Caco-2 (cell line): Measurements from ENCODE around the gene CROT. TPM values are rescaled to one million over a fixed set of nuclear protein-coding genes. Genes with fewer than 3 reads are reported as not detected.

Source experiments
- BruUV-seq: library from RNA; stranded (reverse); fragments of 400-500 nt; replicated peaks from 2 replicates; lab custom pipeline; 2021; lab: Mats Ljungman, UMichigan
- CTCF ChIA-PET: fragments of 300-600 bp; sonication (Branson Sonifier 250); formaldehyde crosslinking; loops from one replicate; lab custom pipeline; 2022; ENCODE audit warnings: antibody characterized with exemption; lab: Charles Lee
- POLR2A ChIA-PET: fragments of 300-600 bp; sonication (Branson Sonifier 250); formaldehyde crosslinking; loops from one replicate; lab custom pipeline; 2022; ENCODE audit warnings: antibody characterized with exemption; lab: Charles Lee
- DNase-seq, 2 experiments: peaks; one replicate each; pipeline versions ENCODE4 v3.0.0 to v3.0.0-alpha.2; 2020 to 2022
- H3K27me3 ChIP-seq: replicated peaks from 2 replicates; pipeline ENCODE4 v1.6.0; 2011; ENCODE audit warnings: low read length; ENCODE audit not compliant: control insufficient read depth, insufficient read depth
- H3K36me3 ChIP-seq: 2 replicates; pipeline ENCODE4 v1.5.1; 2011; ENCODE audit warnings: low read length; ENCODE audit not compliant: control insufficient read depth, insufficient read depth
- H3K4me1 ChIP-seq: fragments of 250-450 bp; sonication (Bioruptor Pico); 2 replicates; pipeline ENCODE4 v1.5.1; 2020; ENCODE audit warnings: mild to moderate bottlenecking
- H3K4me3 ChIP-seq: 2 replicates; pipeline ENCODE4 v1.5.1; 2011; ENCODE audit warnings: low read depth, mild to moderate bottlenecking, control low read depth, low read length
- H3K9me3 ChIP-seq: fragments of 250-450 bp; sonication (Bioruptor Pico); 2 replicates; pipeline ENCODE4 v1.5.1; 2020; ENCODE audit warnings: mild to moderate bottlenecking, moderate library complexity
- H3K27ac Mint-ChIP-seq: one replicate; pipeline ENCODE4 v1.8.0; 2022; ENCODE audit warnings: mixed read lengths; ENCODE audit not compliant: unreplicated experiment
- H3K27me3 Mint-ChIP-seq: one replicate; pipeline ENCODE4 v1.8.0; 2022; ENCODE audit warnings: mixed read lengths; ENCODE audit not compliant: insufficient read depth, unreplicated experiment
- H3K36me3 Mint-ChIP-seq: one replicate; pipeline ENCODE4 v1.8.0; 2022; ENCODE audit warnings: mild to moderate bottlenecking, mixed read lengths; ENCODE audit not compliant: insufficient read depth, unreplicated experiment
- H3K4me1 Mint-ChIP-seq: one replicate; pipeline ENCODE4 v1.8.0; 2022; ENCODE audit warnings: low read depth, mixed read lengths; ENCODE audit not compliant: unreplicated experiment
- H3K4me3 Mint-ChIP-seq: one replicate; pipeline ENCODE4 v1.8.0; 2022; ENCODE audit warnings: mild to moderate bottlenecking, moderate library complexity, mixed read lengths; ENCODE audit not compliant: unreplicated experiment
- H3K9me3 Mint-ChIP-seq: one replicate; pipeline ENCODE4 v1.8.0; 2022; ENCODE audit warnings: mixed read lengths; ENCODE audit not compliant: unreplicated experiment
- intact Hi-C: fragments of 100-400 bp; cut with micrococcal nuclease; formaldehyde crosslinking; loops from one replicate; pipeline ENCODE4 v1.10.0; 2022; ENCODE audit not compliant: unreplicated experiment
- total RNA-seq: library from RNA; stranded (reverse); gene quantifications from 2 replicates; pipeline ENCODE4 v1.2.3, GENCODE V29; 2022
- TF ChIP-seq, protein P1 (sequence below), 2 experiments: fragments of 200-600 bp in 1 of 2; IDR thresholded peaks; 1 replicate in 1 of 2; 2 replicates in 1 of 2; pipeline versions ENCODE4 v1.5.1 to v1.8.0; 2011 to 2022; ENCODE audit warnings: antibody characterized with exemption in 1 of 2, control low read depth in 1 of 2, inconsistent platforms in 1 of 2, low read depth in 1 of 2, low read length in 1 of 2, mild to moderate bottlenecking in 1 of 2, moderate library complexity in 1 of 2; ENCODE audit not compliant: insufficient read depth in 1 of 2, severe bottlenecking in 1 of 2, unreplicated experiment in 1 of 2

CROT gene
- total RNA-seq, 1 experiment from 2014 or later: 15.4 TPM

GRCh38 chr7:87375662-87376435 lies 30.4 kb downstream of the CROT start:
- DNase-seq: no peak
- Histone ChIP-seq H3K27me3 (no peaks in the 10 kb centered on the region), H3K4me1 (no peaks in the 10 kb centered on the region), H3K9me3 (0 out of 2 replicates have a peak, but pooled peaks cover 2% of the 10 kb centered on the region), H3K36me3 (no peaks in the 10 kb centered on the region), H3K4me3 (no peak overlapping the region)
- no peaks in the 10 kb centered on the region for H3K27me3 Mint-ChIP-seq
- no peaks in the 10 kb centered on the region for H3K36me3 Mint-ChIP-seq
- intact Hi-C loops: no loop called here
- no peaks in the 10 kb centered on the region for H3K4me1 Mint-ChIP-seq
- POLR2A ChIA-PET: no interaction called here
- H3K9me3 Mint-ChIP-seq: no peaks in the 10 kb centered on the region
- TF ChIP-seq, protein P1, sequence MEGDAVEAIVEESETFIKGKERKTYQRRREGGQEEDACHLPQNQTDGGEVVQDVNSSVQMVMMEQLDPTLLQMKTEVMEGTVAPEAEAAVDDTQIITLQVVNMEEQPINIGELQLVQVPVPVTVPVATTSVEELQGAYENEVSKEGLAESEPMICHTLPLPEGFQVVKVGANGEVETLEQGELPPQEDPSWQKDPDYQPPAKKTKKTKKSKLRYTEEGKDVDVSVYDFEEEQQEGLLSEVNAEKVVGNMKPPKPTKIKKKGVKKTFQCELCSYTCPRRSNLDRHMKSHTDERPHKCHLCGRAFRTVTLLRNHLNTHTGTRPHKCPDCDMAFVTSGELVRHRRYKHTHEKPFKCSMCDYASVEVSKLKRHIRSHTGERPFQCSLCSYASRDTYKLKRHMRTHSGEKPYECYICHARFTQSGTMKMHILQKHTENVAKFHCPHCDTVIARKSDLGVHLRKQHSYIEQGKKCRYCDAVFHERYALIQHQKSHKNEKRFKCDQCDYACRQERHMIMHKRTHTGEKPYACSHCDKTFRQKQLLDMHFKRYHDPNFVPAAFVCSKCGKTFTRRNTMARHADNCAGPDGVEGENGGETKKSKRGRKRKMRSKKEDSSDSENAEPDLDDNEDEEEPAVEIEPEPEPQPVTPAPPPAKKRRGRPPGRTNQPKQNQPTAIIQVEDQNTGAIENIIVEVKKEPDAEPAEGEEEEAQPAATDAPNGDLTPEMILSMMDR (IDR thresholded peaks at IDR 0.05; ENCODE audit: insufficient read depth in 1 of 2, low read depth in 1 of 2, low read length in 1 of 2, severe bottlenecking in 1 of 2, unreplicated experiment in 1 of 2): no peak
- CTCF ChIA-PET: no interaction called here
- no TSS peak for BruUV-seq
- no peak overlapping the region for H3K4me3 Mint-ChIP-seq
- no peak overlapping the region for H3K27ac Mint-ChIP-seq

DNA sequence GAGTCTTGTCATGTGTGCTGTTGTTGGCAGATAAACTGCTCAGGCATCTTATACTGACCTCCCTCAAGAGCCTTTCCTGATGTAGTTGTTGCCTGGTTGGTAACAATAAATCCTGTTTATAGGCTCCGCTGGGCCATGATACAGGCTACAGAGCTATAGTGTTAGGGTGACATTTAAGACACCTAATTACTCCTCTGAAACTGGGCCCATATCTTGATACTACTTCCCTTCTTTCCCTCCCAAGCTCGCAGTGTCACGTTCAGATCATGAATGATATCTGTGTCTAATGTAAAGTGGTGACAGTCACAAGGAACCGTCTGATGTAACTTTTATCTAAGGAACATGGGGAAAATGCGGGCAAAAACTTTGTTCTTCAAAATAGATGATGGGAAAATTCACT lies 35.4 kb downstream of the CROT start:
- no peak overlapping the region for H3K27ac Mint-ChIP-seq
- ChIA-PET CTCF (no interaction called here), POLR2A (no interaction called here)
- no peak overlapping the region for H3K4me3 ChIP-seq
- no peak for DNase-seq
- no peaks in the 10 kb centered on the region for H3K27me3 Mint-ChIP-seq
- H3K27me3 ChIP-seq: no peaks in the 10 kb centered on the region
- no peaks in the 10 kb centered on the region for H3K4me1 Mint-ChIP-seq
- intact Hi-C loops: no loop called here
- TF ChIP-seq, protein P1 (IDR thresholded peaks at IDR 0.05; ENCODE audit: insufficient read depth in 1 of 2, low read depth in 1 of 2, low read length in 1 of 2, severe bottlenecking in 1 of 2, unreplicated experiment in 1 of 2): no peak
- H3K9me3 Mint-ChIP-seq: peaks cover 12% of the 10 kb centered on the region
- H3K36me3 Mint-ChIP-seq: no peaks in the 10 kb centered on the region
- H3K9me3 ChIP-seq: peaks cover 3% of the 10 kb centered on the region; the same call in 1 of the 2 replicates
- H3K36me3 ChIP-seq: no peaks in the 10 kb centered on the region
- H3K4me3 Mint-ChIP-seq: no peak overlapping the region
- H3K4me1 ChIP-seq: no peaks in the 10 kb centered on the region
- no TSS peak for BruUV-seq

- no peak for DNase-seq
- POLR2A ChIA-PET: no interaction called here
- no peak overlapping the region for H3K4me3 ChIP-seq
- BruUV-seq: no TSS peak
- Mint-ChIP-seq H3K36me3 (peaks cover 25% of the 10 kb centered on the region), H3K27me3 (no peaks in the 10 kb centered on the region), H3K9me3 (peaks cover 17% of the 10 kb centered on the region), H3K27ac (no peak overlapping the region), H3K4me3 (no peak overlapping the region), H3K4me1 (no peaks in the 10 kb centered on the region)
- intact Hi-C loops: no loop called here
- TF ChIP-seq, protein P1 (IDR thresholded peaks at IDR 0.05; ENCODE audit: insufficient read depth in 1 of 2, low read depth in 1 of 2, low read length in 1 of 2, severe bottlenecking in 1 of 2, unreplicated experiment in 1 of 2): no peak
- no peaks in the 10 kb centered on the region for H3K9me3 ChIP-seq
- CTCF ChIA-PET: no interaction called here
- H3K36me3 ChIP-seq: no peaks in the 10 kb centered on the region; the same call in 1 of the 2 replicates
- H3K4me1 ChIP-seq: 0 out of 2 replicates have a peak, but pooled peaks cover 4% of the 10 kb centered on the region
- no peaks in the 10 kb centered on the region for H3K27me3 ChIP-seq
Observed at GRCh38 chr7:87391020-87391701, 45.7 kb downstream of the CROT start.
